GM21515 (cell line): ENCODE results near the gene CCDC138.

Source experiments
- ATAC-seq: cut with Tn5 transposase; IDR thresholded peaks from one replicate; pipeline ENCODE4 v1.9.1; 2021; ENCODE audit not compliant: unreplicated experiment

Gene CCDC138

DNA sequence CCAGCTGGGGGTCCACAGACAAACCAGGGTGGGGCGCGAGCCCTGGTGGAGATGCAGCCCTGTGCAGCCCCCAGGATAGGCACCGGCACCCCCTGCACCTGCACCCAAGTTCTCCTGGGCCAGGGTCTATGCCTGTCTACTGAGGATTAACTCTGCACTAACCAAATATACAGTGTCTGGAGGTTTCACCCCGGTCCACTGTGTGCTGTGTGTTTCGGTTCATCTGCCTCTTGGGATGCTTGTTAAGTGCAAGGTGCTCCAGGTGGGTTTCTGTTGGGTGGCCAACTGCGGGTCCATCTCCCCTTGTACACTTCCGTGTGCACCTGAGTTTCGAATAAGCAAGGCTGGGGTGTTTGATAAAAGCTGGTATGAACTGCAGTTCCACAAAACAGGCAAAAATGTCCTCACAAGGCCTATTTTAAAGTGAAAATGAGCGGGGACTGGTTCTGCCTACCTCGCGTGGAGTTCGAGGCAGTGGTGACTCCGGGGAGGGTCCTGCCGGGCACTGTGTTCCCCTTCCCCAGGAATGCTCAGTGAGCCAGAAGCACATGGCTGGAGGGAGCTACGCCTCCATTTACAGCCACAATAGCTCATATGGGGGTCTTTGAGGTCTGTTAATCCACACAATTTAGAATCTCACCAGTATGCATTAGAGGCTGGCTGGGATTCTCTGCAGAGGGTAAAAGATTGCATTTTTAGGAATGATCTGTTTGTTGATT lies 131.7 kb downstream of the CCDC138 start:
- ATAC-seq: no peak

DNA sequence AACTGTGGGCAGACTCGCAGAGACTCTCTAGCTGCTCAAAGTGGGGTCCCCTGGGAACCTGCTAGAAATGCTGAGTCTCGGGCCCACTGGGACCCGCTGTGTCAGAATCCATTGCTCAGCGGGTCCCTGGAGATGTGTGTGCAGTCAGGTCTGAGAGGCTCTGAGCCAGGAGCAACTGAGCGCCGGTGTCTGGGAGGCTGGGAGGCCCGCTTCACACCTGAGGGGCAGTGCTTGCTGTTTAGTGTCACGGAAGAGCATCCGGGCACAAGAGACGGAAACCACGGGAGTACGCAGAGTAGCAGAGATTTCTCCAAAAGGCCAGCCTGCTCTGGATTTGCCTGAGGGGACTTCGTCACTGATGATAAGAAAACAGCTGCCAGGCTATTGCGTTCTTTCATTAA lies 132.4 kb downstream of the CCDC138 start:
- ATAC-seq: no peak

DNA sequence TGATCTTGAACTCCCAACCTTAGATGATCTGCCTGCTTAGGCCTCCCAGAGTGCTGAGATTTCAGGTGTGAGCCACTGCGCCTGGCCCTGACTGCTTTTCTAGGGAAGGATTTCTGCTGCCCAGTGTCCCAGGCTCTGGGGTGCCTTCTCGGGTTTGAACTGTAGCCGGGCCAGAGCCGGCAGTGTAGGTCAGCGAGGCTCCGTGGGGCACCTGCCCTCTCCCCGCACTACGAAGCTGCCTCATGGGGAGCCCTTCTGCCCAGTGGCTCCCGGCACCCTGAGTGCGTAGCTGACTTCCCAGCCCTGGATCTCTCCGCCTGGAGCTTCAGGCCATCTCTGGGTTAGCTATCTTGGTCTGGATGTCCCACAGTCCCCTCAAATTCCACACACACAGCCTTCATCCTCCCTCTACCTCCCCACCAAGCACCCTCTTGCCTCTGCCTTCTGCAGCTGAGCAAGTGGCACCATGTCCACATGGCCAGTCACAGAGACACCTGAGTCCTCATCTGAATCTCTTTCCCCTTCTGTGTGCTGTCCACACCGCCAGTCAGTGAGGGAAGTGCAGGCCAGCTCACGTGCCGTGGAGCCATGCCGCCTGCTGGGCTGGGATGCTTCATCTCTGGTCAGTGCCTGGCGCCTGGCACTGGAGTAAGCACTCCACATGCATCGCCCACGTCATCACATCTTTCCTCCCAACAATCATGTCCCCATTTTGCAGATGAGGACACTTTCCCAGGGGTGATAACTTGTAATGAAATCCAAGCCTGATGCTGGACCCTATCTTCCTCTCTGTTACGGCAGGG lies 133.2 kb downstream of the CCDC138 start:
- ATAC-seq: no peak

GRCh38 chr2:108920686-108921085 lies 134.1 kb downstream of the CCDC138 start:
- ATAC-seq: no peak

GRCh38 chr2:108921096-108922030 lies 134.8 kb downstream of the CCDC138 start:
- no peak for ATAC-seq

DNA sequence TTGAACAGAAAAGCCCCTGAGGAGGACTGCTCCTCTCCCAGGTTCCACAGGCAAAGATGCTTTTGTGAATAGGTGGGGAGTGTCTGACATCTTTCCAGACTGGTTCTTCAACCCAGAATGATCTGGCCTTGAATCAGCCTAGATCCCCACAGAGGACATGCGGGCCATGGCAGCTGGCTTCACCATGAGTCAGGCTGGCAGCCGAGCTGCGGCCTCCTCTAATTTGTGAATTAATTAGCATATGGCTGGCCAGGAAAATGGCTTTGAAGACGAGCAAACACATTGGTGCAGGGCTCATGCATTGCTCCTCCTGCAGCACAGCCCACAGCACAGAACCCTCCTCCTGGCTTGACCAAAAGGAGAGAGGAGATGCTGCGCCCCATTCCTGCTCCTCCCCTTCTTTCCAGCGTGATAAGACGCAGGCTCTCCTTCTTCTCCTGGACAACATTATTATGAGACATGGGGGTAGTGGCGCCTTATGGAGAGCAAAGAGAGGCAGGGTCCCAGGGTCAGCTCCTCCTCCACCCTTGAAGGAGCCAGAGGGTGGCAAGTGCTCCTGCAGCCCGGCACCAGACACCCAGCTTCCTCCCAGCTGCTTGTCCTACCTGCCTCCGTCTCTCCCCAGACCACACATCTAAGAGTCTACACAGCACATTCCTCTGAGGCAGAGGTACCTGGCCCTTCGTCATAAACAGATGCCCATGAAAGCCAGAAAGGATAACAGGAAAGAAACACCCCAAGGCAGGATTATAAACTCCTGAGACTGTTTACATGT lies 135.8 kb downstream of the CCDC138 start:
- ATAC-seq: no peak

DNA sequence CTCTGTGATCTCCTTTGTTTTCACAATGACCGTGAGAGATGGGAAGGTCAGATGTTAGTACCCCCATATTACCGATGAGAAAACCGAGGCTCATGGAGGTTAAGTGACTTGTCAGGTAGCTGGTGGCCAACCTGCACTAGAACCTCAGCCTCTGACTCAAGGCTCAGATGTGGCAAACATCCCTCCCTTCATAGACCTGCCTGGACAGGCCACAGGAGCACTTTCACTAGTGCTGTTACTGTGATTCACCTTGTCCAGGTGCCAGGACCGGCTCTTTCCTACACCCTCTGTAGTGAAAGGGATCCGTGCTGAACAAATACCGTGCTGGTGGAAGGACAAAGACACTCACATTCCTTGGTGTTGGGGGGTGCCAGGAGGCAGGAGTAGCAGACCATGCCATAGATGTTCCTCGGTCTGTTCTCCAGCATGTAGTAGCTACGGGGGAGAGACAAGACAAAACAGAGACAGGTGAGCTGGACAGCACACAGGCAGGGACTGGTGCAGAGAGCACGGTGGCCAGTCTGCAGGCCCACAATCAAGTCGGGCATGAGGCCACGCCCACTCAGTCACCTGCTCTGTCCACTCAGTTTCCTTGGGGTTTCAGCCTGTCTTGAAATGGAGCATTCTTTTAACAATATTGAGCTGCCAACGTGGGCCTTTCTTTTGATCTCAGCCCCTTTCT lies 136.6 kb downstream of the CCDC138 start:
- ATAC-seq: no peak

- ATAC-seq: no peak
Measured at GRCh38 chr2:108923736-108924579, 137.4 kb downstream of the CCDC138 start.

GRCh38 chr2:108924580-108925251 lies 138.1 kb downstream of the CCDC138 start:
- ATAC-seq: no peak

GRCh38 chr2:108925286-108925685 lies 138.7 kb downstream of the CCDC138 start:
- no peak for ATAC-seq

GRCh38 chr2:108925735-108926134 lies 139.2 kb downstream of the CCDC138 start:
- ATAC-seq: no peak
